Measurements from ENCODE around the gene ADAM33. TPM values are rescaled to one million over a fixed set of nuclear protein-coding genes. Genes with fewer than 3 reads are reported as not detected.

Gene ADAM33
- total RNA-seq, 1 experiment from 2014 or later = 0.11 TPM

- no peaks in the 10 kb centered on the region for H3K9me3 ChIP-seq (ENCODE audit: low read length)
- no peaks in the 10 kb centered on the region for H3F3A ChIP-seq (ENCODE audit: low read length, unreplicated experiment)
- TF ChIP-seq EZH2phosphoT487 (IDR thresholded peaks at IDR 0.05; ENCODE audit: borderline replicate concordance, low read length) (no peak), CTCF (conservative IDR thresholded peaks at IDR 0.05; ENCODE audit: low read depth, low read length) (no peak)
- intact Hi-C loops (cut with micrococcal nuclease) = loop anchor here (5.0 kb wide), 1 partner anchor 44 kb away; the partner anchor contains the start of gene ADISSP
- ATAC-seq = no peak
- no peaks in the 10 kb centered on the region for H3K9me2 ChIP-seq (replicated peaks; ENCODE audit: low read length)
- no TSS peak for BruUV-seq (replicated peaks)
- no peaks in the 10 kb centered on the region for H3K79me2 ChIP-seq (ENCODE audit: low read length)
- H3K27ac ChIP-seq (ENCODE audit: low read length) = no peak overlapping the region
- H4K20me1 ChIP-seq (ENCODE audit: low read length) = no peaks in the 10 kb centered on the region
- peaks cover 12% of the 10 kb centered on the region; the same call in 1 of the 2 replicates for H3K4me1 ChIP-seq (ENCODE audit: insufficient read depth, low read length)
- no peak overlapping the region for H3K4me2 ChIP-seq (ENCODE audit: low read length)
- peaks cover 8% of the 10 kb centered on the region; the same call in 1 of the 2 replicates for H3K27me3 ChIP-seq (ENCODE audit: low read length)
- POLR2A ChIA-PET (ENCODE audit: unreplicated experiment) = interaction anchor here (0.6 kb wide), 1 partner anchor 113 kb away, joined by 3 read pairs; no protein-coding TSS in a partner anchor
- H3K36me3 ChIP-seq (ENCODE audit: low read depth, low read length) = no peaks in the 10 kb centered on the region
- H3K9ac ChIP-seq (ENCODE audit: low read length) = no peak overlapping the region
- CTCF ChIA-PET = no interaction called here
- no peak overlapping the region for H2AFZ ChIP-seq (ENCODE audit: low read length)
- H3K4me3 ChIP-seq (ENCODE audit: low read length) = no peak overlapping the region
- DNase-seq = no peak
Observed at GRCh38 chr20:3723284-3723683, 41.5 kb upstream of the ADAM33 start.

- TF ChIP-seq EZH2 (IDR thresholded peaks at IDR 0.05; ENCODE audit: low read length, unreplicated experiment) = no peak
- TF ChIP-seq EZH2phosphoT487 (IDR thresholded peaks at IDR 0.05; ENCODE audit: borderline replicate concordance, low read length) = no peak
- no peak for TF ChIP-seq CTCF (conservative IDR thresholded peaks at IDR 0.05; ENCODE audit: low read depth, low read length)
- ATAC-seq (no peak), DNase-seq (no peak)
- ChIA-PET CTCF (no interaction called here), POLR2A (ENCODE audit: unreplicated experiment) (no interaction called here)
- no TSS peak for BruUV-seq (replicated peaks)
- Histone ChIP-seq H3K9me2 (replicated peaks; ENCODE audit: low read length) (no peaks in the 10 kb centered on the region), H2AFZ (ENCODE audit: low read length) (no peak overlapping the region), H3K4me2 (ENCODE audit: low read length) (no peak overlapping the region), H3K36me3 (ENCODE audit: low read depth, low read length) (no peaks in the 10 kb centered on the region), H3K4me1 (ENCODE audit: insufficient read depth, low read length) (no peaks in the 10 kb centered on the region), H3K4me3 (ENCODE audit: low read length) (no peak overlapping the region), H3K79me2 (ENCODE audit: low read length) (no peaks in the 10 kb centered on the region), H4K20me1 (ENCODE audit: low read length) (no peaks in the 10 kb centered on the region), H3K27me3 (ENCODE audit: low read length) (peaks cover 8% of the 10 kb centered on the region; the same call in 1 of the 2 replicates), H3F3A (ENCODE audit: low read length, unreplicated experiment) (no peaks in the 10 kb centered on the region), H3K9ac (ENCODE audit: low read length) (no peak overlapping the region), H3K9me3 (ENCODE audit: low read length) (no peaks in the 10 kb centered on the region), H3K27ac (ENCODE audit: low read length) (no peak overlapping the region)
- intact Hi-C loops (cut with micrococcal nuclease) = loop anchor here (5.0 kb wide), 1 partner anchor 45 kb away; the partner anchor contains the start of gene ADISSP
Observed at GRCh38 chr20:3721912-3722311, 40.1 kb upstream of the ADAM33 start.

GRCh38 chr20:3720626-3721025, 38.8 kb upstream of the ADAM33 start:
- H3K4me3 ChIP-seq (ENCODE audit: low read length) = no peak overlapping the region
- no peaks in the 10 kb centered on the region for H3K9me2 ChIP-seq (replicated peaks; ENCODE audit: low read length)
- intact Hi-C loops (cut with micrococcal nuclease) = loop anchor here (5.0 kb wide), 1 partner anchor 47 kb away; the partner anchor contains the start of gene ADISSP
- POLR2A ChIA-PET (ENCODE audit: unreplicated experiment) = no interaction called here
- H3K9ac ChIP-seq (ENCODE audit: low read length) = no peak overlapping the region
- no peak overlapping the region for H3K4me2 ChIP-seq (ENCODE audit: low read length)
- H2AFZ ChIP-seq (ENCODE audit: low read length) = no peak overlapping the region
- H3F3A ChIP-seq (ENCODE audit: low read length, unreplicated experiment) = no peaks in the 10 kb centered on the region
- no peak for TF ChIP-seq EZH2 (IDR thresholded peaks at IDR 0.05; ENCODE audit: low read length, unreplicated experiment)
- no peak for TF ChIP-seq CTCF (conservative IDR thresholded peaks at IDR 0.05; ENCODE audit: low read depth, low read length)
- no peak for TF ChIP-seq EZH2phosphoT487 (IDR thresholded peaks at IDR 0.05; ENCODE audit: borderline replicate concordance, low read length)
- DNase-seq = no peak
- no TSS peak for BruUV-seq (replicated peaks)
- no peaks in the 10 kb centered on the region for H3K79me2 ChIP-seq (ENCODE audit: low read length)
- no peak for ATAC-seq
- no peak overlapping the region for H3K27ac ChIP-seq (ENCODE audit: low read length)
- CTCF ChIA-PET = no interaction called here
- peaks cover 8% of the 10 kb centered on the region; the same call in 1 of the 2 replicates for H3K27me3 ChIP-seq (ENCODE audit: low read length)
- H3K4me1 ChIP-seq (ENCODE audit: insufficient read depth, low read length) = no peaks in the 10 kb centered on the region
- H3K9me3 ChIP-seq (ENCODE audit: low read length) = no peaks in the 10 kb centered on the region
- H3K36me3 ChIP-seq (ENCODE audit: low read depth, low read length) = no peaks in the 10 kb centered on the region
- H4K20me1 ChIP-seq (ENCODE audit: low read length) = no peaks in the 10 kb centered on the region

All from PC-3 (cell line).